Measurements from ENCODE around the gene RAB3IL1. TPM values are rescaled to one million over a fixed set of nuclear protein-coding genes. Genes with fewer than 3 reads are reported as not detected.

Gene RAB3IL1
- total RNA-seq, 4 donors from 2014 or later, result 1.1 to 28.1 (median 5.7) TPM

DNA sequence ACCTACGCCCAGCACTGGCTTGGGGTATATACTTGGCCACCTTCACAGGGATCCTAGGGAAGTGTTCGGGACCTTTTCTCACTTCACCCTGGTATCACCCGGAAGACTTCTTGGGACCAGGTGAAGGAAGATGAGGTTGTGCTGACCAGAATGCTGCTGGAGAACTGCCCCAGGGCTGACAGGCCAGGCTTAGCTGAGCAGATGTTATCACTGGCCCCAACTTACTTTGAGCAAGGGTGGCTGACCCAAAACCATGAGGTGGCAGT, 45.6 kb upstream of the RAB3IL1 start:
- peak in 2 of 3 donors; percentile 57 to 70 for DNase-seq
- no peak overlapping the region for H3K4me3 ChIP-seq
- no peaks in the 10 kb centered on the region for H3K27me3 ChIP-seq
- no peaks in the 10 kb centered on the region for H3K9me3 ChIP-seq
- peaks cover 4 to 53% (median 26%) of the 10 kb centered on the region in 4 donors for H3K4me1 ChIP-seq
- peak overlapping the region; percentile 75 to 100 (median 100) for H3K27ac ChIP-seq
- peak in 1 of 2 donors; percentile 43 for TF ChIP-seq POLR2A (IDR thresholded peaks at IDR 0.05)
- TF ChIP-seq, protein P1, sequence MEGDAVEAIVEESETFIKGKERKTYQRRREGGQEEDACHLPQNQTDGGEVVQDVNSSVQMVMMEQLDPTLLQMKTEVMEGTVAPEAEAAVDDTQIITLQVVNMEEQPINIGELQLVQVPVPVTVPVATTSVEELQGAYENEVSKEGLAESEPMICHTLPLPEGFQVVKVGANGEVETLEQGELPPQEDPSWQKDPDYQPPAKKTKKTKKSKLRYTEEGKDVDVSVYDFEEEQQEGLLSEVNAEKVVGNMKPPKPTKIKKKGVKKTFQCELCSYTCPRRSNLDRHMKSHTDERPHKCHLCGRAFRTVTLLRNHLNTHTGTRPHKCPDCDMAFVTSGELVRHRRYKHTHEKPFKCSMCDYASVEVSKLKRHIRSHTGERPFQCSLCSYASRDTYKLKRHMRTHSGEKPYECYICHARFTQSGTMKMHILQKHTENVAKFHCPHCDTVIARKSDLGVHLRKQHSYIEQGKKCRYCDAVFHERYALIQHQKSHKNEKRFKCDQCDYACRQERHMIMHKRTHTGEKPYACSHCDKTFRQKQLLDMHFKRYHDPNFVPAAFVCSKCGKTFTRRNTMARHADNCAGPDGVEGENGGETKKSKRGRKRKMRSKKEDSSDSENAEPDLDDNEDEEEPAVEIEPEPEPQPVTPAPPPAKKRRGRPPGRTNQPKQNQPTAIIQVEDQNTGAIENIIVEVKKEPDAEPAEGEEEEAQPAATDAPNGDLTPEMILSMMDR (IDR thresholded peaks at IDR 0.05), result no peak
- H3K36me3 ChIP-seq, result peaks cover 0 to 25% (median 0%) of the 10 kb centered on the region in 3 donors

- Histone ChIP-seq H3K27ac (peak overlapping the region; percentile 75 to 100 (median 100)), H3K27me3 (no peaks in the 10 kb centered on the region), H3K9me3 (no peaks in the 10 kb centered on the region), H3K4me3 (no peak overlapping the region), H3K36me3 (peaks cover 0 to 25% (median 0%) of the 10 kb centered on the region in 3 donors), H3K4me1 (peaks cover 4 to 53% (median 26%) of the 10 kb centered on the region in 4 donors)
- peak in 1 of 3 donors; percentile 45 for DNase-seq
- peak in 1 of 2 donors; percentile 5 for TF ChIP-seq POLR2A (IDR thresholded peaks at IDR 0.05)
- TF ChIP-seq, protein P1 (IDR thresholded peaks at IDR 0.05), result no peak
Observed at GRCh38 chr11:61962213-61963015, 45.0 kb upstream of the RAB3IL1 start.

GRCh38 chr11:61961570-61962212, 44.3 kb upstream of the RAB3IL1 start:
- DNase-seq, result peak in 2 of 3 donors; percentile 81 to 86
- peaks cover 0 to 25% (median 0%) of the 10 kb centered on the region in 3 donors for H3K36me3 ChIP-seq
- H3K27me3 ChIP-seq, result no peaks in the 10 kb centered on the region
- peak overlapping the region; percentile 75 to 100 (median 100) for H3K27ac ChIP-seq
- H3K9me3 ChIP-seq, result no peaks in the 10 kb centered on the region
- H3K4me3 ChIP-seq, result no peak overlapping the region
- TF ChIP-seq POLR2A (IDR thresholded peaks at IDR 0.05), result no peak
- TF ChIP-seq, protein P1 (IDR thresholded peaks at IDR 0.05), result no peak
- peaks cover 4 to 53% (median 26%) of the 10 kb centered on the region in 4 donors for H3K4me1 ChIP-seq

DNA sequence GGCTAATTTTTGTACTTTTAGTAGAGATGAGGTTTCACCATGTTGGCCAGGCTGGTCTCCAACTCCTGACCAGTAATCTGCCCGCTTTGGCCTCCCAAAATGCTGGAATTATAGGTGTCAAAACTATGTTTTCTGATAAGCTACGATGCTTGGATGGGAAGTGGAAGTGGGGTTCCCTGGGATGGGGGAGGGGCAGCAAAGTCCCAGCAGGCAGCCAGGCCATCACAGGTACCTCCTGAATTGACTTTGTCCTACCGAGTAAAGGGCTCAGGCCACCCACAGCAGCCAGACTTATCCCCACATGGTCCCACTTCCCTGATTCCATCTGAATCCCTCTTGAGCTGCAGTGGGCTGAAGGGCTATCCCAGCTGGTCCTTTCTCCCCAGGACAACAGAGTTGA, 43.2 kb upstream of the RAB3IL1 start:
- TF ChIP-seq POLR2A (IDR thresholded peaks at IDR 0.05), result no peak
- TF ChIP-seq, protein P1 (IDR thresholded peaks at IDR 0.05), result no peak
- Histone ChIP-seq H3K4me3 (no peak overlapping the region), H3K27ac (peak overlapping the region; percentile 42 to 100 (median 88)), H3K36me3 (peaks cover 0 to 23% (median 0%) of the 10 kb centered on the region in 3 donors), H3K4me1 (peaks cover 7 to 60% (median 27%) of the 10 kb centered on the region in 4 donors), H3K9me3 (no peaks in the 10 kb centered on the region), H3K27me3 (no peaks in the 10 kb centered on the region)
- peak in 2 of 3 donors; percentile 33 to 41 for DNase-seq

DNA sequence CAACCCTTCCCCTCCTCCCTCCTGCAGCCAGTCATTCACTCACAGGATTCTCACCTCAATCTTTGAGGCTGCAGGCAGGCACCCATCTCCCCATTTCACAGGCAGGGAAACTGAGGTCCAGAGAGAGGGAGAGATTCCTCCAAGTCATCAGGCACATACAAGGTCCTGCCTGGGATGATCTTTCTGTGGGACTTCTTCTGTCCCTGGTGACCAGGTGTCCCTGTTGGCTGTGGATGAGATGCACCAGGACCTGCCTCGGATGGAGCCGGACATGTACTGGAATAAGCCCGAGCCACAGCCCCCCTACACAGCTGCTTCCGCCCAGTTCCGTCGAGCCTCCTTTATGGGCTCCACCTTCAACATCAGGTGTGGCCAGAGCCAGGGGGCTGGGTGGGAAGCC, 42.3 kb upstream of the RAB3IL1 start:
- Histone ChIP-seq H3K27me3 (no peaks in the 10 kb centered on the region), H3K4me3 (no peak overlapping the region), H3K27ac (peak overlapping the region in 1 of 4 donors; percentile 75), H3K9me3 (no peaks in the 10 kb centered on the region), H3K4me1 (peaks cover 13 to 64% (median 29%) of the 10 kb centered on the region in 4 donors), H3K36me3 (peaks cover 0 to 15% (median 0%) of the 10 kb centered on the region in 3 donors)
- DNase-seq, result peak in 1 of 3 donors; percentile 46
- TF ChIP-seq, protein P1 (IDR thresholded peaks at IDR 0.05), result no peak
- TF ChIP-seq POLR2A (IDR thresholded peaks at IDR 0.05), result no peak

Measured in Peyer's patch (tissue), 4 donors.